OCI-LY3 (cell line): ENCODE results near the gene IFFO2.

Experiments used
- EZH2phosphoT487 ChIP-seq: fragments of 200-600 bp; shearing (Covaris generic); IDR thresholded peaks from 2 replicates; pipeline ENCODE4 v1.6.1; 2018; ENCODE audit warnings: antibody characterized with exemption, mixed run types, low read depth
- TF ChIP-seq, protein P1 (sequence below): fragments of 200-600, 300-600 bp; sonication (generic); IDR thresholded peaks from 2 replicates; pipeline ENCODE4 v1.5.1; 2014; ENCODE audit warnings: antibody characterized with exemption, low read length, low read depth

DNA sequence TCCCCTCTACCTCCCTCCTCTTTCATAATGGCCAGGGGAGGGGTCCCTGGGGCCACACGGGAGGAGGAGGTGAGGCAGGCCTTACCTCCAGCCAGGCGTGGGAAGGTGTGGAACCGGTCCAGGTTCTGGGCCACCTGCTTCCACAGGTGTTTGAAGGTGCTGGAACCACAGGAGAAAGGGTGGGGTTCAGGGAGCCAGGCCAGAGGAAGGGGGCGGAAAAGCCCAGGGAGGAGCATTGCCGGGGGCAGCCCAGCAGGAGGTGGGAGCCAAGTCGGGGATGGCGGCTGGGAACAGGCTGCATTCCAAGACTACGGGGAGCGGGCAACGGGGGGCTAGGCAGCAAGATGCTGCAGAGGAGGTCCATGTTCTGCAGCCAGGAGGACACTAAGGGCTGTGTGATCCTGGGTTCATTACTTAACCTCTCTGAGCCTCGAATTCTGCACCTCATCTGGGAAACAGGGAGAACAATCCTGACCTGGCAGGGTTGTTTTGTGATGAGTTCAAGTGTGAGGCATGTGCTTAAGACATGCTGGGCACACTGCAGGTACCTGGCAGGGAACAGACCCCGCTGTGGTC lies 77.2 kb downstream of the IFFO2 start:
- no peak for TF ChIP-seq EZH2phosphoT487
- TF ChIP-seq, protein P1, sequence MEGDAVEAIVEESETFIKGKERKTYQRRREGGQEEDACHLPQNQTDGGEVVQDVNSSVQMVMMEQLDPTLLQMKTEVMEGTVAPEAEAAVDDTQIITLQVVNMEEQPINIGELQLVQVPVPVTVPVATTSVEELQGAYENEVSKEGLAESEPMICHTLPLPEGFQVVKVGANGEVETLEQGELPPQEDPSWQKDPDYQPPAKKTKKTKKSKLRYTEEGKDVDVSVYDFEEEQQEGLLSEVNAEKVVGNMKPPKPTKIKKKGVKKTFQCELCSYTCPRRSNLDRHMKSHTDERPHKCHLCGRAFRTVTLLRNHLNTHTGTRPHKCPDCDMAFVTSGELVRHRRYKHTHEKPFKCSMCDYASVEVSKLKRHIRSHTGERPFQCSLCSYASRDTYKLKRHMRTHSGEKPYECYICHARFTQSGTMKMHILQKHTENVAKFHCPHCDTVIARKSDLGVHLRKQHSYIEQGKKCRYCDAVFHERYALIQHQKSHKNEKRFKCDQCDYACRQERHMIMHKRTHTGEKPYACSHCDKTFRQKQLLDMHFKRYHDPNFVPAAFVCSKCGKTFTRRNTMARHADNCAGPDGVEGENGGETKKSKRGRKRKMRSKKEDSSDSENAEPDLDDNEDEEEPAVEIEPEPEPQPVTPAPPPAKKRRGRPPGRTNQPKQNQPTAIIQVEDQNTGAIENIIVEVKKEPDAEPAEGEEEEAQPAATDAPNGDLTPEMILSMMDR = no peak
